ENCODE data around the gene ATCAY. TPM values are rescaled to one million over a fixed set of nuclear protein-coding genes. Genes with fewer than 3 reads are reported as not detected.

ATCAY gene
- polyA plus RNA-seq, 1 experiment: 0.30 TPM

DNA sequence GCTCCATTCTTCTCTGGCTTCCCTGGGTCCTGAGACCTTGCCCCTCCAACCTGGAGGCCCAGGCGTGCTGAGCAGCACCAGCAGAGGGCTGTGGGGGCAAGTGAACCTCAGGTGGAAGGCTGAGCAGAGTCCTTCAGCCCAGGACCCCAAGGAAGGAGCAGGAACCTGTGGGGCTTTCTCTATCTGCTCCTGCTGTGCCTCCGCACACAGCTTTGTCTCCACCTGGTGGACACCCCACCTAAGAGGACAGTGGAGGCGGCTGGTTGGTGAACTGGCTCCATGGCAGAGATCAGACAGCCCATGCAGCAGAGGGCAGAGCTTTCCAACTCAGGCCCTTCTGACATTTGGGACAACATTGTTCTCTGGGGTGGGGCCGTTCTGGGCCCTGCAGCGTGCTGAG lies 31.4 kb upstream of the ATCAY start:
- H3K27ac ChIP-seq (ENCODE audit: low read depth, low read length): no peak overlapping the region
- no peak for DNase-seq (ENCODE audit: low read depth, low spot score)
- peaks cover 18% of the 10 kb centered on the region for H3K9me3 ChIP-seq (ENCODE audit: control insufficient read depth, insufficient read depth, low read length)
- H3K27me3 ChIP-seq (ENCODE audit: control insufficient read depth, insufficient read depth, low read length): peaks cover 6% of the 10 kb centered on the region
- ChIA-PET POLR2A (interaction anchor here (0.6 kb wide), 1 partner anchor 45 kb away, joined by 8 read pairs; no protein-coding TSS in a partner anchor), CTCF (interaction anchor here (0.5 kb wide), 1 partner anchor 863 kb away, joined by 6 read pairs; no protein-coding TSS in a partner anchor)
- H3K4me3 ChIP-seq (ENCODE audit: low read depth, low read length): no peak overlapping the region
- TF ChIP-seq, protein P1, sequence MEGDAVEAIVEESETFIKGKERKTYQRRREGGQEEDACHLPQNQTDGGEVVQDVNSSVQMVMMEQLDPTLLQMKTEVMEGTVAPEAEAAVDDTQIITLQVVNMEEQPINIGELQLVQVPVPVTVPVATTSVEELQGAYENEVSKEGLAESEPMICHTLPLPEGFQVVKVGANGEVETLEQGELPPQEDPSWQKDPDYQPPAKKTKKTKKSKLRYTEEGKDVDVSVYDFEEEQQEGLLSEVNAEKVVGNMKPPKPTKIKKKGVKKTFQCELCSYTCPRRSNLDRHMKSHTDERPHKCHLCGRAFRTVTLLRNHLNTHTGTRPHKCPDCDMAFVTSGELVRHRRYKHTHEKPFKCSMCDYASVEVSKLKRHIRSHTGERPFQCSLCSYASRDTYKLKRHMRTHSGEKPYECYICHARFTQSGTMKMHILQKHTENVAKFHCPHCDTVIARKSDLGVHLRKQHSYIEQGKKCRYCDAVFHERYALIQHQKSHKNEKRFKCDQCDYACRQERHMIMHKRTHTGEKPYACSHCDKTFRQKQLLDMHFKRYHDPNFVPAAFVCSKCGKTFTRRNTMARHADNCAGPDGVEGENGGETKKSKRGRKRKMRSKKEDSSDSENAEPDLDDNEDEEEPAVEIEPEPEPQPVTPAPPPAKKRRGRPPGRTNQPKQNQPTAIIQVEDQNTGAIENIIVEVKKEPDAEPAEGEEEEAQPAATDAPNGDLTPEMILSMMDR (IDR thresholded peaks at IDR 0.05; ENCODE audit: low read depth, low read length): peak; percentile 48

- TF ChIP-seq, protein P1 (IDR thresholded peaks at IDR 0.05; ENCODE audit: low read depth, low read length): no peak
- H3K27ac ChIP-seq (ENCODE audit: low read depth, low read length): no peak overlapping the region
- ChIA-PET CTCF (no interaction called here), POLR2A (interaction anchor here (0.6 kb wide), 1 partner anchor 44 kb away, joined by 8 read pairs; no protein-coding TSS in a partner anchor)
- no peak for DNase-seq (ENCODE audit: low read depth, low spot score)
- H3K4me3 ChIP-seq (ENCODE audit: low read depth, low read length): no peak overlapping the region
- peaks cover 6% of the 10 kb centered on the region for H3K27me3 ChIP-seq (ENCODE audit: control insufficient read depth, insufficient read depth, low read length)
- H3K9me3 ChIP-seq (ENCODE audit: control insufficient read depth, insufficient read depth, low read length): peaks cover 18% of the 10 kb centered on the region
Observed at GRCh38 chr19:3849787-3850186, 30.7 kb upstream of the ATCAY start.

DNA sequence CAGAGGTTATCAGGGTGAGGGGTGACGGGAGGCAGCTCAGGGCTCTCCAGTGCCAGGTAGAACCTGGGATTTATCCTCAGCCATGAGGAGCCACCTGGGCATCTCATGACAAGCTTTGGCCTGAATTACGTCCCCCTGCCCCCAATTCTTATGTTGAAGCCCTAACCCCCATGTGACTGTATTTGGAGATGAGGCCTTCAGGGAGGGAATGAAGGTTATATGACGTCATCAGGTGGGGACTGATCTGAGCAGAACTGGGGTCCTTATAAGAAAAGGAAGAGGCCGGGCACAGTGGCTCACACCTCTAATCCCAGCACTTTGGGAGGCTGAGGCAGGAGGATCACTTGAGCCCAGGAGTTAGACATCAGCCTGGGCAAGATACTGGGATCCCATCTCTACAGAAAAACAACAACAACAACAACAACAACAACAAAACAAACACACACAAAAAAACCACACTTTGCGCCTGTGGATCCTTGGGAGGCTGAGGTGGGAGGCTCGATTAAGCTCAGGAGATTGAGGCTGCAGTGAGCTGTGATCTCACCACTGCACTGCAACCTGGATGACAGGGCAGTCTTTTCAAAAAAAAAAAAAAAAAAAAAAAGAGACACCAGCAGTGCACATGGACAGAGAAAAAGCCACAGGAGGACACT lies 30.0 kb upstream of the ATCAY start:
- no peak overlapping the region for H3K27ac ChIP-seq (ENCODE audit: low read depth, low read length)
- TF ChIP-seq, protein P1 (IDR thresholded peaks at IDR 0.05; ENCODE audit: low read depth, low read length): no peak
- peaks cover 6% of the 10 kb centered on the region for H3K27me3 ChIP-seq (ENCODE audit: control insufficient read depth, insufficient read depth, low read length)
- DNase-seq (ENCODE audit: low read depth, low spot score): no peak
- H3K4me3 ChIP-seq (ENCODE audit: low read depth, low read length): no peak overlapping the region
- CTCF ChIA-PET: no interaction called here
- POLR2A ChIA-PET: no interaction called here
- H3K9me3 ChIP-seq (ENCODE audit: control insufficient read depth, insufficient read depth, low read length): peaks cover 18% of the 10 kb centered on the region

DNA sequence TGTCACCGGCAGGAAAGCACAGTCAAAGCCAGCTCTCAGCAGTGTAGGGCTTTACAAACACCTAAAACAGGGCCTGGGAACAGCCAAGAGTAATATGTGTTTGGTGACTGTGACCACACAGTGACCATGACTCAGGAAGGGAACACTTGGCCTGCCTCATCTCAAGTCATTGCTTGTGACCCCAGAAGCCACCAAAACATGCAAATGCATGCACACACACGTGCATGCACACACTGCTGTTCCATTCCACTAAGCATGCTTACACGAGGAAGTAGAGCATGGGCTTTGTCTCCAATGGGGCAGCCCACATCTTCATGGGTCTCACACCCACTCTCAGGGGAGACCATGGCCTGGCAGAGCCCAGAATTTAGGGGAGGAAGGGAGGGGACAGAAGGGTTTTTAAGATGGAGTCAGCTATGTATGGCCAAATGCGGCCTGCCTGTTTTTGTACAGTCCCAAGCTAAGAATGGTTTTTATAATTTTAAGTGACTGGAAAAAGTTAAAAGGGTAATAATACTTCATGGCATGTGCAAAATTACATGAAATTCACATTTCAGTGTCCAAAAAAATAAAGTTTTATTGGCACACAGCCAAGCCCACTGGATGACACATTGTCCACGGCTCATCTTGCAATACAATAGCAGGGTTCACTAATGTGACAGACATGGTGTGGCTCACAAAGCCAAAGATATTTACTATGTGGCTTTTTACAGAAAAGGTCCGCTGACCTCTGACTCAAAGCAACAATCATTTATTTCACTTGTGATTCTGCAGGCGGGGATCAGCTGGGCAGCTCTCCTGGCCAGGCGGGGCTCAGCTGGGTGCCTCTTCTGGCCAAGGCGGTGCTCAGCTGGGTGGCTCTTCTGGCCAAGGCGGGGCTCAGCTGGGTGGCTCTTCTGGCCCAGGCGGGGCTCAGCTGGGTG lies 29.0 kb upstream of the ATCAY start:
- no peak overlapping the region for H3K27ac ChIP-seq (ENCODE audit: low read depth, low read length)
- CTCF ChIA-PET: interaction anchor here (0.9 kb wide), 1 partner anchor 136 kb away, joined by 7 read pairs; no protein-coding TSS in a partner anchor
- H3K9me3 ChIP-seq (ENCODE audit: control insufficient read depth, insufficient read depth, low read length): peaks cover 18% of the 10 kb centered on the region
- H3K27me3 ChIP-seq (ENCODE audit: control insufficient read depth, insufficient read depth, low read length): peaks cover 8% of the 10 kb centered on the region
- no peak overlapping the region for H3K4me3 ChIP-seq (ENCODE audit: low read depth, low read length)
- DNase-seq (ENCODE audit: low read depth, low spot score): no peak
- TF ChIP-seq, protein P1 (IDR thresholded peaks at IDR 0.05; ENCODE audit: low read depth, low read length): no peak
- POLR2A ChIA-PET: interaction anchor here (0.7 kb wide), 1 partner anchor 161 kb away, joined by 5 read pairs; no protein-coding TSS in a partner anchor

Data from AG04450 (cell line).